Anterior cingulate cortex (tissue), 58 donors: ENCODE results near the gene FTL.
"Not testable (repeated sequence)": the region's sequence is repeated elsewhere in the genome, so short reads cannot be mapped to it uniquely, and the experiment has no call there.

Experiments
- DNase-seq, 58 donors: peaks; one replicate each; lab custom pipeline; 2025; lab: John Stamatoyannopoulos, UW

The FTL gene

GRCh38 chr19:48965040-48965805, at the start of gene FTL:
Gene FTL (plus strand): TSS chr19:48965309. CDS start chr19:48965508, 199 bp downstream.
- peak; percentile 61 to 99 (median 97) for DNase-seq

GRCh38 chr19:48915757-48916156, 49.4 kb upstream of the FTL start:
- DNase-seq = no peak

- DNase-seq = no peak
These were observed 47.0 kb upstream of the FTL start for GRCh38 chr19:48918071-48918470.

DNA sequence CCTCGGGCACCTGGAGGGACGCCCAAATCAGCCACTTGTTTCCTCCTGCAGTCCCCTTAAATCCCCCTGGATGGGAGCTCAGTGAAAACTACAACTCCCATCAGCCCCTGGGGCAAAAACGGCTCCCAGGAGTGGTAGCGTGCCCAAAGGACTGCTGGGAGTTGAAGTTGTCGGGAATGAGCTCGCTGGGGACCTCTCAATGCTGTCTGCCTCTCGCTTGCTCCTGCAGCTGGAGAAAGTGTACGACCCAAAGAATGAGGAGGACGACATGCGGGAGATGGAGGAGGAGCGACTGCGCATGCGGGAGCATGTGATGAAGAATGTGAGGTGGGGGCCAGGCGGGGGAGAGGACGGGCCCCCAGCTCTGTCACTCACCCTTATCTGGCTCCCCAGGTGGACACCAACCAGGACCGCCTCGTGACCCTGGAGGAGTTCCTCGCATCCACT, 46.3 kb upstream of the FTL start:
- DNase-seq = peak in 7 of 58 donors; percentile 2 to 28 (median 10)

- DNase-seq = not testable (repeated sequence)
These were observed 45.8 kb upstream of the FTL start for GRCh38 chr19:48919271-48919670.

GRCh38 chr19:48920949-48921348, 44.2 kb upstream of the FTL start:
- DNase-seq = no peak

- no peak for DNase-seq
These were observed 43.2 kb upstream of the FTL start for GRCh38 chr19:48921721-48922500.

DNA sequence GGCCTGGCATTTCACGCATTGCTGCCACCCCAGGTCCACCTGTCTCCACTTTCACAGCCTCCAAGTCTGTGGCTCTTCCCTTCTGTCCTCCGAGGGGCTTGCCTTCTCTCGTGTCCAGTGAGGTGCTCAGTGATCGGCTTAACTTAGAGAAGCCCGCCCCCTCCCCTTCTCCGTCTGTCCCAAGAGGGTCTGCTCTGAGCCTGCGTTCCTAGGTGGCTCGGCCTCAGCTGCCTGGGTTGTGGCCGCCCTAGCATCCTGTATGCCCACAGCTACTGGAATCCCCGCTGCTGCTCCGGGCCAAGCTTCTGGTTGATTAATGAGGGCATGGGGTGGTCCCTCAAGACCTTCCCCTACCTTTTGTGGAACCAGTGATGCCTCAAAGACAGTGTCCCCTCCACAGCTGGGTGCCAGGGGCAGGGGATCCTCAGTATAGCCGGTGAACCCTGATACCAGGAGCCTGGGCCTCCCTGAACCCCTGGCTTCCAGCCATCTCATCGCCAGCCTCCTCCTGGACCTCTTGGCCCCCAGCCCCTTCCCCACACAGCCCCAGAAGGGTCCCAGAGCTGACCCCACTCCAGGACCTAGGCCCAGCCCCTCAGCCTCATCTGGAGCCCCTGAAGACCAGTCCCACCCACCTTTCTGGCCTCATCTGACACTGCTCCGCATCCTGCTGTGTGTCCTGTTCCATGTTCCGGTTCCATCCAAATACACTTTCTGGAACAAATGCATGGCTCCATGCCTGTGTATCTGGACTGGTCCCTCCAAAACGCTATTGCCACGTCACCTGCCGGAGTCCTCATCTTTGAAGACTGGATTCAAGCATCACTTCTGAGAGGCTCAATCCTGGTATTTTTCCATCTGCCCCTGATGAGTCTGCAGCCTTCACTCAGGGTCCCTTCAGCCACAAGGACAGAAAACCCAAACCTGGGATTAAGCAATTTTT, 42.3 kb upstream of the FTL start:
- DNase-seq = no peak

DNA sequence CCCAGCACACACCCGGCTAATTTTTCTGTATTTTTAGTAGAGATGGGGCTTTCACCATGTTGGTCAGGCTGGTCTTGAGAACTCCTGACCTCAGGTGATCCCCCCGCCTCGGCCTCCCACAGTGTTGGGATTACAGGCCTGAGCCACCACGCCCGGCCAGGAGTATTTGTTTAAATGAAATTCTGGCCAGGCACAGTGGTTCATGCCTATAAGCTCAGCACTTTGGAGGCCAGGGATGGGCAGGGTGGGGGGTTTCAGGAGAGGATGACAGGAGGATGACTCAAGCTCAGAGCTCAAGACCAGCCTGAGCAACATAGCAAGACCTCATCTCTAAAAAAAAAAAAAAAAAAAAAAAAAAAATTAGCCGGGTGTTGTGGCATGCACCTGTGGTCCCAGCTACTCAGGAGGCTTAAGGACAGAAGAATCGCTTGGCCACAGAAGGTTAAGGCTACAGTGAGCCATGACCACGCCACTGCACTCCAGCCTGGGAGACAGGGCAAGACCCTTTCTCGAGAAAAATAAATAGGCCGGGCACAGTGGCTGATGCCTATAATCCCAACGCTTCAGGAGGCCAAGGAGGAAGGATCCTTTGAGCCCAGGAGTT, 39.8 kb upstream of the FTL start:
- DNase-seq = no peak

- not testable (repeated sequence) for DNase-seq
These were observed 39.2 kb upstream of the FTL start for GRCh38 chr19:48925890-48926289.

GRCh38 chr19:48926909-48927308, 38.2 kb upstream of the FTL start:
- DNase-seq = peak in 50 of 58 donors; percentile 4 to 85 (median 35)

DNA sequence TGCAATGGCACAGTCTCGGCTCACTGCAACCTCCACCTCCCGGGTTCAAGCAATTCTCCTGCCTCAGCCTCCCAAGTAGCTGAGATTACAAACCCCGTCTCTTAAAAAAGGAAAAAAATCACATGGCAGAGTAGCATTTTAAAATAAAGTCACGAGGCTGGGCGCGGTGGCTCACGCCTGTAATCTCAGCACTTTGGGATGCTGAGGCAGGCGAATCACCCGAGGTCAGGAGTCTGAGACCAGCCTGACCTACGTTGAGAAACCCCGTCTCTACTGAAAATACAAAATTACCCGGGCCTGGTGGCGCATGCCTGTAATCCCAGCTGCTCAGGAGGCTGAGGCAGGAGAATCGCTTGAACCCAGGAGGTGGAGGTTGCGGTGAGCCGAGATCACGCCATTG, 37.4 kb upstream of the FTL start:
- DNase-seq = not testable (repeated sequence)

GRCh38 chr19:48928164-48929025, 36.7 kb upstream of the FTL start:
- DNase-seq = no peak

DNA sequence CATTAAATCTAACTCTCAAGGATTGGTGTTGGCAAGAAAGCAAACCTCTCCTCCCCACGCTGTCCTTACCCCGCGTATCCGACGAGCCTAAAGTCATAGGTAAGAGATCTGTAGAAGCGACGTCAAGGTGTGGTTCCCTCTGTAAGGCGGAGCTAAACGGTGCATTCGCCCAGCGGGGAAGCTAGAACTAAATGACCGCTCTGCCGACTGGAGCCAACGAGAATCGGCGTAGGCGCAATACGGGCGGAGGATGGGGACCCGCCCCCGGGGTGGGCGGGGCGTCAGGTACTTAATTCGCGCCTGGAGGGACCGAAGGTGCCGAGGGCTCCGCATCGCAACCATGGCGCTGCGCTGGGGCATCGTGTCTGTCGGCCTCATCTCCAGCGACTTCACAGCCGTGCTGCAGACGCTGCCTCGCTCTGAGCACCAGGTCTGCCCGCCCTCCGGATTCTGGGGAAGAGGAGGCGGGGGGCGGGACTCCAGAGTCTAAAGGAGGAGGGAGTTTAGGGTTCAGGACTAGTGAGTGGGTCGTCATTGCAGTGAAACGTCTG, 31.7 kb upstream of the FTL start, which contains the start of gene DHDH:
Gene DHDH, plus strand, starts transcription at position 318 of the 551 bp plus-strand sequence. Its CDS starts 23 bp downstream, at position 341.
- DNase-seq = peak in 52 of 58 donors; percentile 5 to 82 (median 46)

DNA sequence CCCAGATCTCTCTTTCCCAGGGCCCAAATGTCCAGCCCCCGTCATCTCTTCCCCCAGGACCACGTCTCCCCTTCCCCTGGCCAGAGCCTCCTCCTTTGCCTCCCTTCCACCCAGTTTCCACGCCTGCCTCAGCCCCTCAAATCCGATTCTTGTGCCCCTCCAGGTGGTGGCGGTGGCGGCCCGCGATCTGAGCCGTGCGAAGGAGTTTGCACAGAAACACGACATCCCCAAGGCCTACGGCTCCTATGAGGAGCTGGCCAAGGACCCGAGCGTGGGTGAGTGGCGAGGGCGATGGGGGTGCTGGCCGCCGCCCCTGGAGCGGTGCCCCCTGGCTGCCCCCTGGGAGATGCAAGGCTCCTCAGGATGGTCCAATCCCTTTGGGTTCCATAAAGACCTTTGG, 30.3 kb upstream of the FTL start:
- no peak for DNase-seq

GRCh38 chr19:48935864-48936263, 29.2 kb upstream of the FTL start:
- no peak for DNase-seq

- no peak for DNase-seq
These were observed 26.9 kb upstream of the FTL start for GRCh38 chr19:48938256-48938655.

GRCh38 chr19:48940902-48941301, 24.2 kb upstream of the FTL start:
- DNase-seq = no peak

DNA sequence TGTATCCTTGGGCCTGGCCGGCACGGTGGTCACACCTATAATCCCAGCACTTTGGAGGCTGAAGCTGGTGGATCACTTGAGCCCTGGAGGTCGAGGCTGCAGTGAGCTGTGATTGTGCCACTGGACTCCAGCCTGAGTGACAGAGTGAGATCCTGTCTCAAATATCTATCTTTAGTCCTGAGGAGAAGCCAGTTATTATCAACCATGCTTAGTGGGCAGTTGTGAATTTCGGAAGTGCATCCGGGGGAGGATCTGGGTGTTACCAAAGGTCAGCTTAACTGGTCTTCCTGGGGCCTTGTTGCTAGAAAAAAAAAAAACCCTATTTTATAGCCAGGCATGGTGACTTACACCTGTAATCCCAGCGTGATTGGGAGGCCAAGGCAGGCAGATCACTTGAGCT, 22.0 kb upstream of the FTL start:
- DNase-seq = no peak
